Measurements from ENCODE around the gene CCL14. TPM values are rescaled to one million over a fixed set of nuclear protein-coding genes. Genes with fewer than 3 reads are reported as not detected.

Gene CCL14
- total and polyA plus RNA-seq, 2 of the 13 experiments (the other 11 are each of a cell fraction or from before 2014, with no cell fraction given), result 1.1 to 1.7 TPM

DNA sequence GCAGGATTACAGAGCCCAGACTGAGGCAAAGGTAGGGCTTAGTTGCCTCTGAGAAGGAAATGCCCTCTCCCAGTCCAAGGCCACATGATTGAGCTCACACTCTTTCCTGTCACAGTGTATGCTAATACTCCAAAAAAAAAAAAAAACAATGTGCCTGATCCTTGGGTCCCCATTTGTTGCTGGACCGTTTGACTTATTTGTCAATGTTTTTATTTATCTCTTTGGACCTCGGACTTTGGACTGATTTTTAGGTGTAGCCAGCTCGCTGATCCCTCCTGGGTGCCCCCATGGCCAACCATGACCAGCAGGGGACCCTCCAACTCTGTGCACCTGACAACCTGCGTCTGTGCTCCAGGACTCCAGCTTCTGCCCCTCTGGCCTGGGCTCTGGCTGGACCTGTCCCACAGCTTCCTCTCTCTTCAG lies 4.6 kb downstream of the CCL14 start (continued):
- 0 out of 4 replicates have a peak, but pooled peaks of 1 of the 2 experiments have one; percentile 52 for TF ChIP-seq NR2F1 (CRISPR knock-in tag; IDR thresholded peaks at IDR 0.05)
- TF ChIP-seq, protein P1, sequence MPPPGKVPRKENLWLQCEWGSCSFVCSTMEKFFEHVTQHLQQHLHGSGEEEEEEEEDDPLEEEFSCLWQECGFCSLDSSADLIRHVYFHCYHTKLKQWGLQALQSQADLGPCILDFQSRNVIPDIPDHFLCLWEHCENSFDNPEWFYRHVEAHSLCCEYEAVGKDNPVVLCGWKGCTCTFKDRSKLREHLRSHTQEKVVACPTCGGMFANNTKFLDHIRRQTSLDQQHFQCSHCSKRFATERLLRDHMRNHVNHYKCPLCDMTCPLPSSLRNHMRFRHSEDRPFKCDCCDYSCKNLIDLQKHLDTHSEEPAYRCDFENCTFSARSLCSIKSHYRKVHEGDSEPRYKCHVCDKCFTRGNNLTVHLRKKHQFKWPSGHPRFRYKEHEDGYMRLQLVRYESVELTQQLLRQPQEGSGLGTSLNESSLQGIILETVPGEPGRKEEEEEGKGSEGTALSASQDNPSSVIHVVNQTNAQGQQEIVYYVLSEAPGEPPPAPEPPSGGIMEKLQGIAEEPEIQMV (CRISPR knock-in tag; IDR thresholded peaks at IDR 0.05; ENCODE audit: low read depth), result no peak
- TF ChIP-seq, protein P2, sequence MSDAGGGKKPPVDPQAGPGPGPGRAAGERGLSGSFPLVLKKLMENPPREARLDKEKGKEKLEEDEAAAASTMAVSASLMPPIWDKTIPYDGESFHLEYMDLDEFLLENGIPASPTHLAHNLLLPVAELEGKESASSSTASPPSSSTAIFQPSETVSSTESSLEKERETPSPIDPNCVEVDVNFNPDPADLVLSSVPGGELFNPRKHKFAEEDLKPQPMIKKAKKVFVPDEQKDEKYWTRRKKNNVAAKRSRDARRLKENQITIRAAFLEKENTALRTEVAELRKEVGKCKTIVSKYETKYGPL (CRISPR knock-in tag; IDR thresholded peaks at IDR 0.05), result no peak
- TF ChIP-seq CBX5 (CRISPR knock-in tag; IDR thresholded peaks at IDR 0.05; ENCODE audit: borderline replicate concordance), result peak; percentile 70; the same call in 1 of the 2 replicates
- no peak for TF ChIP-seq CCDC6 (CRISPR knock-in tag; IDR thresholded peaks at IDR 0.05)
- TF ChIP-seq IKZF1 (IDR thresholded peaks at IDR 0.05), result no peak
- TF ChIP-seq FOXK1 (CRISPR knock-in tag; IDR thresholded peaks at IDR 0.05; ENCODE audit: borderline replicate concordance, low read depth), result peak; percentile 73; the same call in 1 of the 2 replicates
- TF ChIP-seq EP300 (IDR thresholded peaks at IDR 0.05; ENCODE audit: low read depth in 2 of 2, low read length in 2 of 2), result peak in 1 of 2 experiments; percentile 48; a peak in 1 of 4 replicates
- peak; percentile 53; the same call in 1 of the 2 replicates for TF ChIP-seq EP300 (CRISPR knock-in tag; IDR thresholded peaks at IDR 0.05; ENCODE audit: borderline replicate concordance)
- no peak for TF ChIP-seq NAIF1 (CRISPR knock-in tag; IDR thresholded peaks at IDR 0.05; ENCODE audit: borderline replicate concordance)
- TF ChIP-seq, protein P3, sequence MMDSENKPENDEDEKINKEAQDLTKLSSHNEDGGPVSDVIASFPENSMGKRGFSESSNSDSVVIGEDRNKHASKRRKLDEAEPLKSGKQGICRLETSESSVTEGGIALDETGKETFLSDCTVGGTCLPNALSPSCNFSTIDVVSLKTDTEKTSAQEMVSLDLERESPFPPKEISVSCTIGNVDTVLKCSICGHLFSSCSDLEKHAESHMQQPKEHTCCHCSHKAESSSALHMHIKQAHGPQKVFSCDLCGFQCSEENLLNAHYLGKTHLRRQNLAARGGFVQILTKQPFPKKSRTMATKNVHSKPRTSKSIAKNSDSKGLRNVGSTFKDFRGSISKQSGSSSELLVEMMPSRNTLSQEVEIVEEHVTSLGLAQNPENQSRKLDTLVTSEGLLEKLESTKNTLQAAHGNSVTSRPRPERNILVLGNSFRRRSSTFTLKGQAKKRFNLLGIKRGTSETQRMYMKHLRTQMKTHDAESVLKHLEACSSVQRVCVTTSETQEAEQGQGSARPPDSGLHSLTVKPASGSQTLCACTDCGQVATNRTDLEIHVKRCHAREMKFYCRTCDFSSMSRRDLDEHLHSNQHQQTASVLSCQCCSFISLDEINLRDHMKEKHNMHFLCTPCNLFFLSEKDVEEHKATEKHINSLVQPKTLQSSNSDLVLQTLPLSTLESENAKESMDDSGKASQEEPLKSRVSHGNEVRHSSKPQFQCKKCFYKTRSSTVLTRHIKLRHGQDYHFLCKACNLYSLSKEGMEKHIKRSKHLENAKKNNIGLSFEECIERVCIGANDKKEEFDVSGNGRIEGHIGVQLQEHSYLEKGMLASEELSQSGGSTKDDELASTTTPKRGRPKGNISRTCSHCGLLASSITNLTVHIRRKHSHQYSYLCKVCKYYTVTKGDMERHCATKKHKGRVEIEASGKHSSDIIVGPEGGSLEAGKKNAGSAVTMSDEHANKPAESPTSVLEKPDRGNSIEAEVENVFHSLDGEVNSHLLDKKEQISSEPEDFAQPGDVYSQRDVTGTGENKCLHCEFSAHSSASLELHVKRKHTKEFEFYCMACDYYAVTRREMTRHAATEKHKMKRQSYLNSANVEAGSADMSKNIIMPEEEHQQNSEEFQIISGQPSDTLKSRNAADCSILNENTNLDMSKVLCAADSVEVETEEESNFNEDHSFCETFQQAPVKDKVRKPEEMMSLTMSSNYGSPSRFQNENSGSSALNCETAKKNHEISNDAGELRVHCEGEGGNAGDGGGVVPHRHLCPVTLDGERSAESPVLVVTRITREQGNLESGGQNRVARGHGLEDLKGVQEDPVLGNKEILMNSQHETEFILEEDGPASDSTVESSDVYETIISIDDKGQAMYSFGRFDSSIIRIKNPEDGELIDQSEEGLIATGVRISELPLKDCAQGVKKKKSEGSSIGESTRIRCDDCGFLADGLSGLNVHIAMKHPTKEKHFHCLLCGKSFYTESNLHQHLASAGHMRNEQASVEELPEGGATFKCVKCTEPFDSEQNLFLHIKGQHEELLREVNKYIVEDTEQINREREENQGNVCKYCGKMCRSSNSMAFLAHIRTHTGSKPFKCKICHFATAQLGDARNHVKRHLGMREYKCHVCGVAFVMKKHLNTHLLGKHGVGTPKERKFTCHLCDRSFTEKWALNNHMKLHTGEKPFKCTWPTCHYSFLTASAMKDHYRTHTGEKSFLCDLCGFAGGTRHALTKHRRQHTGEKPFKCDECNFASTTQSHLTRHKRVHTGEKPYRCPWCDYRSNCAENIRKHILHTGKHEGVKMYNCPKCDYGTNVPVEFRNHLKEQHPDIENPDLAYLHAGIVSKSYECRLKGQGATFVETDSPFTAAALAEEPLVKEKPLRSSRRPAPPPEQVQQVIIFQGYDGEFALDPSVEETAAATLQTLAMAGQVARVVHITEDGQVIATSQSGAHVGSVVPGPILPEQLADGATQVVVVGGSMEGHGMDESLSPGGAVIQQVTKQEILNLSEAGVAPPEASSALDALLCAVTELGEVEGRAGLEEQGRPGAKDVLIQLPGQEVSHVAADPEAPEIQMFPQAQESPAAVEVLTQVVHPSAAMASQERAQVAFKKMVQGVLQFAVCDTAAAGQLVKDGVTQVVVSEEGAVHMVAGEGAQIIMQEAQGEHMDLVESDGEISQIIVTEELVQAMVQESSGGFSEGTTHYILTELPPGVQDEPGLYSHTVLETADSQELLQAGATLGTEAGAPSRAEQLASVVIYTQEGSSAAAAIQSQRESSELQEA (CRISPR knock-in tag; IDR thresholded peaks at IDR 0.05; ENCODE audit: not compliant biosample characterization), result no peak
- TF ChIP-seq AGO2 (optimal IDR thresholded peaks at IDR 0.05; ENCODE audit: low read depth, low read length), result no peak
- TF ChIP-seq MAFG (CRISPR knock-in tag; IDR thresholded peaks at IDR 0.05), result no peak
- peak; percentile 71 for TF ChIP-seq IKZF5 (CRISPR knock-in tag; IDR thresholded peaks at IDR 0.05)
- peak; percentile 74; the same call in 1 of the 2 replicates for TF ChIP-seq SMAD3 (CRISPR knock-in tag; IDR thresholded peaks at IDR 0.05)
- no peak for TF ChIP-seq MBD4 (IDR thresholded peaks at IDR 0.05; ENCODE audit: borderline replicate concordance, low read length)
- peak; percentile 79 for TF ChIP-seq RARA (CRISPR knock-in tag; IDR thresholded peaks at IDR 0.05)
- TF ChIP-seq ZNF652 (CRISPR knock-in tag; IDR thresholded peaks at IDR 0.05; ENCODE audit: borderline replicate concordance, low read depth), result peak; percentile 8; the same call in 1 of the 2 replicates
- no peak for TF ChIP-seq RFX1 (IDR thresholded peaks at IDR 0.05)
- 0 out of 2 replicates have a peak, but pooled peaks have one; percentile 50 for TF ChIP-seq BRCA1 (CRISPR knock-in tag; IDR thresholded peaks at IDR 0.05)
